Astrocyte of the spinal cord (primary cell): ENCODE results near the gene KCNQ5.

Source experiments
- DNase-seq: peaks from one replicate; pipeline ENCODE4 v3.0.0; 2011; ENCODE audit warnings: low read depth, low spot score
- H3K4me3 ChIP-seq: 2 replicates; pipeline ENCODE4 v1.5.1; 2011; ENCODE audit warnings: low read depth, mild to moderate bottlenecking, low read length, moderate library complexity
- CTCF ChIP-seq: IDR thresholded peaks from 2 replicates; pipeline ENCODE4 v1.5.1; 2012; ENCODE audit warnings: low read depth, mild to moderate bottlenecking, low read length, inconsistent platforms
- in situ Hi-C: cut with HindIII; loops from 2 replicates; pipeline ENCODE4 v1.10.0; 2017; ENCODE audit warnings: low sequenced_read_pairs

KCNQ5 gene

DNA sequence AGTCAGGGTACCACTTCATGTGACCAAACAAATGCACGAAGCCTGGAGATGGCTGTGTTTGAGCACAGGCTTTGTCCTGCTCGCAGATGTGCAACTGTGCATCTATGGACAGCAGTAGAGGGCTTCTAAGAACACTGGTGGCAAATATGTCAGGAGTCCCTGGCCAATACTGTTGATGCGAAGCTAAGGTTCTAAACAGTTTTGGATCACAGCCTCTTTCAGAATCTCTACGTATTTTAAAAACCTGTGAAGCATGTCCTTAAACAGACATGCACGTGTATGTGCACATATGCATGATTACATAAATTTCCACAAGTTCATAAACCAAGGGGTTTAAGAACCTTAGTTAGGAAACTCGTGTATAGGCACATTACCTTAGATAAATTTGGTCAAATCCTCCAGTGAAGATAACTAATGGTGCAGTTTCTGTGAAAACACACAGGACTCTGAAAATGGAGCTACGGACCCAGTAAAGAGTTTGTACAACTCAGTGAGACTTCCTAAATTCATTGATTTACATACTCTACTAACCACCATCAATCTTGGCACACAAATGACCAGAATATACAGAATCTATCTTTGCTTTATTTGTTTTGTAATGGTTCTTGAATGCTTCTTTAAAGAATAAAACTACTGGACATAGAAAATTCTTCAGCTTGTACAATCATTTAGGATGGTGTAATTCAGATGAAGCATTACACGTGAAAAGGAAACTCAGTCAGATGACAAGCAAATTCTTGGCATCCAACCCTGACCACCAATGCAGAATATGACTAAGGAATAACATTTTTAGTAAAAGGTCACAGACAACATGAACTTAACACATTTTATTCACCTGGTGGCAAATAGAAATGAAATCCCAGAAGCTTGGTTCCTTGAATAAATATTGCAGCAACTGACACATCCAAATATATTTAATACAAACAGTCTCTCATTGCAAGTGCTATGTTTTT is 27.4 kb downstream of the KCNQ5 start:
- TF ChIP-seq CTCF: no peak
- no peak overlapping the region for H3K4me3 ChIP-seq
- in situ Hi-C loops: no loop called here
- peak; percentile 86 for DNase-seq

- no peak for TF ChIP-seq CTCF
- DNase-seq: peak; percentile 66
- no peak overlapping the region for H3K4me3 ChIP-seq
- in situ Hi-C loops: no loop called here
Measured at GRCh38 chr6:72650081-72650745, 28.3 kb downstream of the KCNQ5 start.

GRCh38 chr6:72651174-72651573 is 29.3 kb downstream of the KCNQ5 start:
- no peak for TF ChIP-seq CTCF
- no peak for DNase-seq
- no peak overlapping the region for H3K4me3 ChIP-seq
- in situ Hi-C loops: no loop called here

DNA sequence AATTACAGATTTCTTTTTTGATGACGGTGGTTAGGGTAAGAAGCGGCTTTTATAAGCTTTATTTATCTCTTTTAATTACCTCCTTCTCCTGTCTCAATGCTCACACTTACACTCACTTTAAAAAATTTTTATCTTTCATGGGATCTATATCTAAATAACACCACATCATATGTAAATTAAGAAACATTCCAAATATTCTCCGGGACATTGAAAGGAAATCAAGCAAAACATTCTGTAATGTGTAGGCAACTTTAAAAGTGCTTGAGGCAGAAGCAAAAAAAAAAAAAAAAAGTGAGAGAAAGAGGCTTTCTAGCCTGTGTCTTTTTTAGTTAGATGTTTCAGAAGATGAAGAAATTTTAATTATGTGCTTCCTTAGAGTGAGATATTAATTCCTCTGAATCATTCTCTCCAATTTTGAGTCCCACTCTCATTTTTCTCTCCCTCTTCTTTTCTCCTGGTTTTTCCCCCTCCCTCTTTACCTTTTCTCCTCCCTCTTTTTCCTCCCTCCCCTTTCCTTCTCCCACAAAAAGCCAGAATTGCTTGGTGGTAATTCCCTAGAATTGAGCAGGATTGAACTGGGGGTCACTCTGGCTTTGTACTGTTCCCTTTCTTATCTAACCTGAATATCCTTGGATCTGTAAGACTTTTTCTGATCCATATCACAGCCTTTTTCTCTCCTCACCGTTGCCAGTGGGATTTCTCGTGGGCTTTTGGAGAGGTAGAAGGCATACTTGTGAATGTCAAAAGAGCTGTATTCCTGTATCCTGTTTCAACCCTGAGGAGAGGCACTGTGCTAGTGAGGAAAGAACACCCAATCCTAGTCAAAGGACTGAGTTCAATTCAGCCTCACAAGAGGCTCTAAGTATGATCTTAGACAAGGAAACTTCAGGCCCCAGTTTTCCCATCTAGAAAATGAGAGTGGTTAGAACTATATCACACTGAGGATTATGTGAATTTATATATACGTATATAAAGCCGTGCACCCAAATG is 30.4 kb downstream of the KCNQ5 start:
- in situ Hi-C loops: no loop called here
- no peak overlapping the region for H3K4me3 ChIP-seq
- TF ChIP-seq CTCF: no peak
- DNase-seq: no peak

- in situ Hi-C loops: no loop called here
- DNase-seq: no peak
- TF ChIP-seq CTCF: no peak
- H3K4me3 ChIP-seq: no peak overlapping the region
Measured at GRCh38 chr6:72653026-72653425, 31.2 kb downstream of the KCNQ5 start.

GRCh38 chr6:72654071-72654621 is 32.3 kb downstream of the KCNQ5 start:
- no peak for TF ChIP-seq CTCF
- no peak overlapping the region for H3K4me3 ChIP-seq
- in situ Hi-C loops: no loop called here
- no peak for DNase-seq
